Astrocyte (in vitro differentiated cells and primary cell): ENCODE data around the gene GRIK5. TPM values are rescaled to one million over a fixed set of nuclear protein-coding genes. Genes with fewer than 3 reads are reported as not detected.

Experiments
- DNase-seq: peaks from one replicate; pipeline ENCODE4 v3.0.0-alpha.2; 2010; ENCODE audit warnings: low read depth
- FAIRE-seq: peaks from 2 replicates; lab custom pipeline; 2011; peaks lifted over from hg19 to GRCh38; lab: Jason Lieb, UNC
- H2AFZ ChIP-seq: 2 replicates; pipeline ENCODE4 v1.6.0; 2012; ENCODE audit warnings: low read depth, low read length, inconsistent platforms
- H3K27ac ChIP-seq: 2 replicates; pipeline ENCODE4 v1.5.1; 2011; ENCODE audit warnings: low read depth, low read length, inconsistent platforms
- H3K27me3 ChIP-seq: 2 replicates; pipeline ENCODE4 v1.6.0; 2011; ENCODE audit warnings: low read length, inconsistent platforms; ENCODE audit not compliant: insufficient read depth
- H3K36me3 ChIP-seq: 2 replicates; pipeline ENCODE4 v1.5.1; 2011; ENCODE audit warnings: low read length, inconsistent platforms; ENCODE audit not compliant: insufficient read depth
- H3K4me1 ChIP-seq: 2 replicates; pipeline ENCODE4 v1.5.1; 2011; ENCODE audit warnings: low read length, inconsistent platforms; ENCODE audit not compliant: insufficient read depth
- H3K4me2 ChIP-seq: 2 replicates; pipeline ENCODE4 v1.6.0; 2012; ENCODE audit warnings: low read length, inconsistent platforms
- H3K4me3 ChIP-seq: 2 replicates; pipeline ENCODE4 v1.5.1; 2011; ENCODE audit warnings: low read depth, mild to moderate bottlenecking, low read length, inconsistent platforms; ENCODE audit not compliant: insufficient read depth
- H3K79me2 ChIP-seq: 2 replicates; pipeline ENCODE4 v1.6.0; 2012; ENCODE audit warnings: mild to moderate bottlenecking, low read length, inconsistent platforms; ENCODE audit not compliant: insufficient read depth
- H3K9ac ChIP-seq: 2 replicates; pipeline ENCODE4 v1.6.0; 2012; ENCODE audit warnings: mild to moderate bottlenecking, low read length, inconsistent platforms
- H3K9me3 ChIP-seq: 2 replicates; pipeline ENCODE4 v1.5.1; 2012; ENCODE audit warnings: low read depth, mild to moderate bottlenecking, low read length, inconsistent platforms; ENCODE audit not compliant: insufficient read depth
- H4K20me1 ChIP-seq: 2 replicates; pipeline ENCODE4 v1.6.0; 2012; ENCODE audit warnings: low read length, inconsistent platforms; ENCODE audit not compliant: insufficient read depth
- H3K27ac Mint-ChIP-seq: one replicate; pipeline ENCODE4 v1.8.0; 2021; ENCODE audit warnings: mild to moderate bottlenecking, mixed read lengths; ENCODE audit not compliant: unreplicated experiment
- H3K27me3 Mint-ChIP-seq: one replicate; pipeline ENCODE4 v1.8.0; 2021; ENCODE audit warnings: low read depth, mixed read lengths; ENCODE audit not compliant: unreplicated experiment
- H3K36me3 Mint-ChIP-seq: one replicate; pipeline ENCODE4 v1.8.0; 2021; ENCODE audit warnings: low read depth, mixed read lengths; ENCODE audit not compliant: unreplicated experiment
- H3K4me1 Mint-ChIP-seq: one replicate; pipeline ENCODE4 v1.8.0; 2021; ENCODE audit warnings: low read depth, mixed read lengths; ENCODE audit not compliant: unreplicated experiment
- H3K4me3 Mint-ChIP-seq: one replicate; pipeline ENCODE4 v1.8.0; 2021; ENCODE audit warnings: mild to moderate bottlenecking, moderate library complexity, mixed read lengths; ENCODE audit not compliant: unreplicated experiment
- H3K9me3 Mint-ChIP-seq: one replicate; pipeline ENCODE4 v1.8.0; 2021; ENCODE audit warnings: mild to moderate bottlenecking, mixed read lengths; ENCODE audit not compliant: unreplicated experiment
- EZH2 ChIP-seq: IDR thresholded peaks from 2 replicates; pipeline ENCODE4 v1.6.1; 2012; ENCODE audit warnings: mild to moderate bottlenecking, low read length, inconsistent platforms; ENCODE audit not compliant: insufficient read depth
- total RNA-seq: library from RNA; stranded (reverse); gene quantifications from 2 replicates; pipeline ENCODE4 v1.2.1, GENCODE V29; 2021
- TF ChIP-seq, protein P1 (sequence below): IDR thresholded peaks from 2 replicates; pipeline ENCODE4 v1.5.1; 2011; ENCODE audit warnings: low read depth, mild to moderate bottlenecking, inconsistent platforms, low read length, moderate library complexity; ENCODE audit not compliant: insufficient read depth

GRIK5 gene
- total RNA-seq, 1 donor from 2014 or later: 9.2 TPM

DNA sequence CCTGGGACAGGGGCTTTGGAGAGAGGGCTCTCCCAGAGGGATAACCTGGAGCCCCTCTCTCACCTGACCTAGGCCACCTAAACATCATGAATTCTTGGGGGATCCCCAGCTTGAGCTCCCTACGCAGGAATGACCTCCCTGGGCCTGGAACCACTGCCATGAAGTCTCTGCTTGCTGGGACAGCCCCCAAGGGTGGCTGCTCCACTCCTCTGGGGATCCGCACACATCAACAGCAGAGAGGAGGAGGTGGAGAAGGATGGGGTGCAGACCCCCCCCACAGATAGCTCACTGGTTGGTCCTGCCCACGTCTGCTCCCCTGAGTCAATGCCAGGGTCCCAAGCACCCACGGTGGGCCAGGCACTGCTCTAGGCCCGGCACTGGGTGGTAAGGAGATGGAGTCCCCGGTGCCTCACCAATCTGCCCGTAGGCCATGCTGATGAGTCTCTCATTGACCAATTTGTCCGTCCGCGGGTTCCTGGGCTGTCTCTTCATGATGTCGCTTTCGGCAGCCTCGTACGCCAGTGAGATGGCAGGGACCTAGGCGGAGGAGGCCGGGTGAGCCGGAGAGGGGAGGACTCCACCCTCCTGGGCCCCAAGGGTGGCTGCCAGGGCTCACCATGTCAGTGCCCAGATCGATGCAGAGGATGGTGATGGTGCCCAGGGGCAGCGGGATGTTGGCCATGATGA lies 100.1 kb downstream of the GRIK5 start:
- no peak for DNase-seq
- no peak overlapping the region for H3K4me3 Mint-ChIP-seq
- Histone ChIP-seq H3K9me3 (no peaks in the 10 kb centered on the region), H2AFZ (no peak overlapping the region), H3K4me3 (no peak overlapping the region), H3K79me2 (no peaks in the 10 kb centered on the region), H3K27me3 (no peaks in the 10 kb centered on the region), H3K36me3 (no peaks in the 10 kb centered on the region), H3K4me1 (no peaks in the 10 kb centered on the region), H4K20me1 (no peaks in the 10 kb centered on the region), H3K27ac (no peak overlapping the region), H3K4me2 (no peak overlapping the region), H3K9ac (no peak overlapping the region)
- H3K4me1 Mint-ChIP-seq: no peaks in the 10 kb centered on the region
- peaks cover 2% of the 10 kb centered on the region for H3K36me3 Mint-ChIP-seq
- H3K9me3 Mint-ChIP-seq: peaks cover 4% of the 10 kb centered on the region
- no peak overlapping the region for H3K27ac Mint-ChIP-seq
- TF ChIP-seq, protein P1, sequence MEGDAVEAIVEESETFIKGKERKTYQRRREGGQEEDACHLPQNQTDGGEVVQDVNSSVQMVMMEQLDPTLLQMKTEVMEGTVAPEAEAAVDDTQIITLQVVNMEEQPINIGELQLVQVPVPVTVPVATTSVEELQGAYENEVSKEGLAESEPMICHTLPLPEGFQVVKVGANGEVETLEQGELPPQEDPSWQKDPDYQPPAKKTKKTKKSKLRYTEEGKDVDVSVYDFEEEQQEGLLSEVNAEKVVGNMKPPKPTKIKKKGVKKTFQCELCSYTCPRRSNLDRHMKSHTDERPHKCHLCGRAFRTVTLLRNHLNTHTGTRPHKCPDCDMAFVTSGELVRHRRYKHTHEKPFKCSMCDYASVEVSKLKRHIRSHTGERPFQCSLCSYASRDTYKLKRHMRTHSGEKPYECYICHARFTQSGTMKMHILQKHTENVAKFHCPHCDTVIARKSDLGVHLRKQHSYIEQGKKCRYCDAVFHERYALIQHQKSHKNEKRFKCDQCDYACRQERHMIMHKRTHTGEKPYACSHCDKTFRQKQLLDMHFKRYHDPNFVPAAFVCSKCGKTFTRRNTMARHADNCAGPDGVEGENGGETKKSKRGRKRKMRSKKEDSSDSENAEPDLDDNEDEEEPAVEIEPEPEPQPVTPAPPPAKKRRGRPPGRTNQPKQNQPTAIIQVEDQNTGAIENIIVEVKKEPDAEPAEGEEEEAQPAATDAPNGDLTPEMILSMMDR: no peak
- TF ChIP-seq EZH2: no peak
- FAIRE-seq: no peak
- peaks cover 50% of the 10 kb centered on the region for H3K27me3 Mint-ChIP-seq

GRCh38 chr19:41968751-41969595 lies 101.0 kb downstream of the GRIK5 start:
- FAIRE-seq: no peak
- no peak overlapping the region for H3K4me3 ChIP-seq
- no peak overlapping the region for H3K4me2 ChIP-seq
- H3K27me3 Mint-ChIP-seq: peaks cover 43% of the 10 kb centered on the region
- no peaks in the 10 kb centered on the region for H3K36me3 ChIP-seq
- no peak for DNase-seq
- no peaks in the 10 kb centered on the region for H3K4me1 Mint-ChIP-seq
- H3K27ac ChIP-seq: no peak overlapping the region
- no peak overlapping the region for H3K9ac ChIP-seq
- no peak overlapping the region for H2AFZ ChIP-seq
- peaks cover 2% of the 10 kb centered on the region for H3K36me3 Mint-ChIP-seq
- H3K79me2 ChIP-seq: no peaks in the 10 kb centered on the region
- peaks cover 4% of the 10 kb centered on the region for H3K9me3 Mint-ChIP-seq
- TF ChIP-seq, protein P1: no peak
- no peak for TF ChIP-seq EZH2
- no peaks in the 10 kb centered on the region for H3K27me3 ChIP-seq
- no peaks in the 10 kb centered on the region for H4K20me1 ChIP-seq
- H3K9me3 ChIP-seq: no peaks in the 10 kb centered on the region
- no peaks in the 10 kb centered on the region for H3K4me1 ChIP-seq
- no peak overlapping the region for H3K27ac Mint-ChIP-seq
- no peak overlapping the region for H3K4me3 Mint-ChIP-seq
